Stimulated activated CD4-positive, alpha-beta T cell treated with anti-CD3 and anti-CD28 coated beads, Interleukin-2, amount 100 ng/mL, for 4 hours (primary cell): ENCODE measurements around the gene GPHN.

ENCODE experiments used
- DNase-seq: peaks from one replicate; pipeline ENCODE4 v3.0.0-alpha.2; 2020; ENCODE audit warnings: low read depth

GPHN gene

GRCh38 chr14:66507722-66508546 is at the start of gene GPHN:
Gene GPHN (plus strand): TSS chr14:66508147.
- peak; percentile 85 for DNase-seq

GRCh38 chr14:66459603-66460002 is 48.3 kb upstream of the GPHN start:
- DNase-seq: no peak

- DNase-seq: no peak
Measured at GRCh38 chr14:66464261-66464660, 43.7 kb upstream of the GPHN start.

- no peak for DNase-seq
Measured at GRCh38 chr14:66468778-66469367, 39.1 kb upstream of the GPHN start.

- DNase-seq: no peak
Measured at GRCh38 chr14:66471584-66471983, 36.4 kb upstream of the GPHN start.

- no peak for DNase-seq
Measured at GRCh38 chr14:66472251-66472650, 35.7 kb upstream of the GPHN start.

GRCh38 chr14:66473223-66473622 is 34.7 kb upstream of the GPHN start:
- DNase-seq: no peak

- no peak for DNase-seq
Measured at GRCh38 chr14:66476964-66477363, 31.0 kb upstream of the GPHN start.

- DNase-seq: no peak
Measured at GRCh38 chr14:66477567-66477966, 30.4 kb upstream of the GPHN start.

- DNase-seq: no peak
Measured at GRCh38 chr14:66482873-66483272, 25.1 kb upstream of the GPHN start.

- no peak for DNase-seq
Measured at GRCh38 chr14:66483322-66483721, 24.6 kb upstream of the GPHN start.

- DNase-seq: no peak
Measured at GRCh38 chr14:66485029-66485428, 22.9 kb upstream of the GPHN start.

- DNase-seq: no peak
Measured at GRCh38 chr14:66485910-66486421, 22.0 kb upstream of the GPHN start, which contains the start of gene CCDC196. Gene CCDC196 (plus strand): TSS chr14:66486371. CDS start chr14:66486503, 132 bp downstream.

- no peak for DNase-seq
Measured at GRCh38 chr14:66487164-66487563, 20.8 kb upstream of the GPHN start.

- no peak for DNase-seq
Measured at GRCh38 chr14:66490143-66491111, 17.5 kb upstream of the GPHN start.

- no peak for DNase-seq
Measured at GRCh38 chr14:66493750-66494149, 14.2 kb upstream of the GPHN start.

- DNase-seq: peak; percentile 7
Measured at GRCh38 chr14:66495218-66496098, 12.5 kb upstream of the GPHN start.

GRCh38 chr14:66496188-66496807 is 11.6 kb upstream of the GPHN start:
- DNase-seq: no peak

- no peak for DNase-seq
Measured at GRCh38 chr14:66496911-66497310, 11.0 kb upstream of the GPHN start.

GRCh38 chr14:66498311-66498710 is 9.6 kb upstream of the GPHN start:
- DNase-seq: no peak

GRCh38 chr14:66501592-66501991 is 6.4 kb upstream of the GPHN start:
- no peak for DNase-seq
